NOMO-1 treated with dmso at 0.1 percent for 144 hours (cell line): ENCODE data around the gene TGOLN2.
A peak's percentile ranks its signal among the peaks of the same experiment; 100 is the strongest.
"Not testable (repeated sequence)": the region's sequence is repeated elsewhere in the genome, so short reads cannot be mapped to it uniquely, and the experiment has no call there.

ENCODE experiments used
- DNase-seq: peaks from one replicate; lab custom pipeline; 2025; ENCODE audit not compliant: unreplicated experiment; lab: John Stamatoyannopoulos, UW

The TGOLN2 gene

GRCh38 chr2:85327822-85328617 is at the start of gene TGOLN2:
Gene TGOLN2, minus strand, starts transcription at chr2:85327989. Its CDS starts 27 bp downstream, at chr2:85327962.
- peak; percentile 94 for DNase-seq

DNA sequence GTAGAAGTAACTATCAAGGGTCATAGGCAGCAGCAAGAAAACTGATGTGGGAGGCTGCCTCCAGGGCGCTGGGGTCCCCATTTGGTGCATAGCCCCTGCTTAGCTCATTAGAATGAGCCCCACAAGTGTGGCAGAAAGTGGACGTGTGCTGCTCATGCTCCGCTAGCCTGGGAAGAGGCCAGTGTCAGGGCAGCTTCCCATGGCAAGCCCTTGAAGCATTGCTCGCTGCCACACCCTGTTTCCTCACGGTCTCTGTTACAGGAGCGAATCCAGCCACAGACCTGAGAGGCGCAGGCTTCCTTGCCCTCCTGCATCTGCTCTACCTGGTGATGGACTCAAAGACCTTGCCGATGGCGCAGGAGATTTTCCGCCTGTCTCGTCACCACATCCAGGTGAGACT is 49.3 kb upstream of the TGOLN2 start:
- no peak for DNase-seq

GRCh38 chr2:85376291-85377065 is 48.7 kb upstream of the TGOLN2 start:
- DNase-seq: no peak

GRCh38 chr2:85371045-85371444 is 43.3 kb upstream of the TGOLN2 start:
- no peak for DNase-seq

DNA sequence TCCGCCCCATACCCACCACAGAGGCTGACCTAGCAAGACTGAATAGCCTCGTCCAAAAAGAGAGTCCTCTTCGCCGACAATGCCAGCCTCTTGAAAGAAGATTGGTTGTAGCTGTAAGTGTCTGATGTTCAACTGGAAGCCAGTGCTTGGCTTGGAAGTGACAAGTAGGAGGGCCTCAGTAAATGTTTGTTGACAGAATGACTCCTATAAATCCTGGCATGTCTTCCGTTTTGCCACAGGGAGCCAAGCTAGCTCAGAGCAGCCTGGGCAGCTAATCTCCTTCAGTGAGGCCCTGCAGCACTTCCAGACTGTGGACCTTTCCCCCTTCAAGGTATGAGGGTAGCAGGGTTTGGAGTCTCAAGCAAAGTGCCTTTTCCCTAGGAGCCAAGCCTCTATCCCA is 41.7 kb upstream of the TGOLN2 start:
- DNase-seq: no peak

DNA sequence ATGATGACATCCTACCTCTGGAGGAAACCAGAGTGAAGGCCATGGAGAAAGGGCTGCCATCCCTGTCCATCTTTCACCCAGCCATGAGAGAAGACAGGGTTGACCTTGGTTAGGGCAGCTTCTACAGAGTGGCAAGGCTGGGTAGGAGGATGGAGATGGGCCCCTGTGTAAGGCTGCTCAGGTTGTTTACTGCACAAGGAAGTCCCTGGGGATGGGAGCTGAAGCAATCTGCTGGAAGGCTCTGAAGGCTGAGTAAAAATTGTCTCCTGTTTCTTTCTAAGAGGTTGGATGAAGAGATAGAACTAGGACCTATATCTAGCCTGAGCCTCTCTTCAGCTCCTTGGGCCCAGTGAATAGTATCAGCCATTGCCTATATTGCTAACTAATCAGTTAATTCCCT is 41.1 kb upstream of the TGOLN2 start:
- no peak for DNase-seq

DNA sequence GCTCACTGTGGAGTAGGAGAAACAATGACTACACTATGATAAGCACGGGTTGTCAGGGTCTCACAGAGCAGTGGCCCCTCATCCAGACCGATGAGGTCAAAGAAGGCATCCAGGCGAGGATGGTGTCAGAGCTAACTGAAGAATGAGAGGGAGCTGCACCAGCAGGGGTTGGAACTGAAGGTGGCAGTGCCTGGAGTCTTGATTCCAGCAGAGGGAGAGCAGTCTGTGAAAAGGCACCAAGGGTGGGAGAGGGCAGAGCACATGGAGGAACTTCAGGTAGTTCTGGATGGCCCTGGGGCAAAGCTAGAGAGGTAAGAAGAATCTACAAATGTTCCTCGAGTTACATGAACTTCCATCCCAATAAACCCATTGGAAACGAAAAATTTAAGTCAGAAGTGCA is 39.4 kb upstream of the TGOLN2 start:
- no peak for DNase-seq

DNA sequence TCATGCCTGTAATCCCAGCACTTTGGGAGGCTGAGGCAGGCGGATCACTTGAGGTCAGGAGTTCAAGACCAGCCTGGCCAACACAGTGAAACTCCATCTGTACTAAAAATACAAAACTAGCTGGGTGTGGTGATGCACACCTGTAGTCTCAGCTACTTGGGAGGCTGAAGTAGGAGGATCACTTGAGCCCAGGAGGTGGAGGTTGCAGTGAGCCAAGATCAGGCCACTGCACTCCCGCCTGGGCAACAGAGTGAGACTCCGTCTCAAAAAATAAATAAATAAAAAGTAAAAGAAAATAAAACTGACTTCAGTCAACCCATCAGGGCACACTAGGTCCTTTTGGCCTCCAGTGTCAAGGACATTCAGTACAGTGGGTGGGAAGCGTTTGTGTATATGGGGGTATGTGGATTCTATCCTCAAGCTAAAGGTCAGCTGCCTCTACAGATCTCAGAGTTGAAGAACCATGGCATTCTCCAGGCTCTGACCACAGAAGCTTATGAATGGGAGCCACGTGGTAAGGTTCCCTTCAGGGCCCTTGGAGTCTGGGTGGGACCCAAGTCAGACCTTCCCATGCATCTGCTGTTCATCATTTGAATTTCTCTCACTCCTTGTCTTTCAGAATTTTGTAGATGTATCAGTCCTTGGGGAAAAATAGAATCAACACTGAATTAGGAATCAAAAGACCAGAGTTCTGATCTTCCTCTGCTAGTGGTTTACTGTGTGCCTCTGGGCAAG is 35.0 kb upstream of the TGOLN2 start:
- DNase-seq: not testable (repeated sequence)

- DNase-seq: no peak
Measured at GRCh38 chr2:85357736-85358135, 29.9 kb upstream of the TGOLN2 start.

DNA sequence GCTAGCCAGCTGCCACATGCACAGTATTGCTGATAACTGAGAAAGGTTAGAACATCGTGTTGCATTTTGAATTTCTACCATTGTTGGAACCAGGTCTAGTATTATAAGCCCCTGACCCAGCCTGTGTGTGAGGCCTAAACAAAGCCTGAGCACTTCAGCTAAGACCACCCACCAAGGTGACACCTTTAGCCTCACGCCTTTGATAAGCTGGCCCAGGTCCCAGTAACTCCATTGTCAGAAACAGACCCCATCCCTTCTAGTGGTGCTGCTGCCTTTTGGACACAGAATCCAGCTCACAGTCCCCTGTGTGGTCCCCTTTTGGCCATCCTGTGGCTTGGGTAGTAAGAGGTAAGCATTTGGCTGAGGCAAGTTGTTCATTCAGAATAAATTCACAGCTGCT is 28.4 kb upstream of the TGOLN2 start:
- DNase-seq: no peak

GRCh38 chr2:85355521-85355920 is 27.7 kb upstream of the TGOLN2 start:
- no peak for DNase-seq

DNA sequence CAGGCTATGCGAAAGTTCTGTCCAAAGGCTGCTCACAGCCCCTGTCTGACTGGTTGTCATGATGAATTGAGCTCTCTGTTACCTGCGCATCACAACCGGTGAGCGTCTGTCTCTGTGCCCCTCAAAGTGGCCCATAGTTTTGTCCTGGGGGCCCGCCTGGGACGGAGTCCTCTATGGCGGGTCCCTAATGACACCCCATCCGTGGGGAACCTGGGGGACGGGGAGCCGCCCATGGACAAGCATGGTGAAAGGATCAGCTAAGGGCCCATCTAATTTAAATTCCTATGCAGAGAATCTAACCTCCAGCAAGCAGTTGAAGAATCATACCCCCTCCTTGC is 27.3 kb upstream of the TGOLN2 start:
- no peak for DNase-seq

DNA sequence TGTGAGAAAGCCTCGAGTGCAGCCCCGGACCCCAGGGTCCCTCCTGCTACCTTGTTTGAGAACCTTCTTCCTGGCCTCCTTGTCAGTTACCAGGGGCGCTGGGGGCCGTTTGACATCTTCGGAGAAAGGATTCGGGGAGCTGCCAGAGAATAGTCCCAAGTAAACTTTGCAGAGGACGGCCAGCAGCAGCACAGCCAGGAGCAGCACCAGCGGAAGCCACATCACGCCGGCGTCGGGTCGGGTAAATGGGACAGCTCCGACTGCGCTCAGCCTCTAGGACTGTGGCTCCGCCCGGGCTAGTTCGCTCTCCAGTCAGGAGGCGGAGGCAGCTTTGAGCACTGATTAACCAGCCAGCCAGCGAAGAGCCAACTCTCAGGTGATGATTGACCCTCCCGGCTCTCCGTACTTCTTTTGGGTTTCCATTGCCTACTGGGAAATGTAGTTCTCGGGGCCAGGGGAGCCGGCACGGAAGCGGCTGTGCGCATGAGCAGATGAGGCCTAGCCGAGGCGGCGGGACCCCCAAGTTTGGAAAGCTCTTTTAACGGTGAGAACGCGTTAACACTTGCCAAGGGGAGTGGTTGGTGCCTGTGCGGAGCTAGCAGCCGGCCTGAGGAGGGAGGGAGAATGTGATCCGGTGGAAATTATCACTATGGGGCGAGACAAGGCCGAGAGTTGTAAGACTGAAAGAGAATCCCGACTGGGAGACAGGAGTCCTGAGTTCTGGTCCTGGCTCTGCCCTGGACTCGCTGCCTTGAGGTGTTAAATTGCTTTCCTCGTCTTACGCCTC is 26.7 kb upstream of the TGOLN2 start, which contains the start of the genes ELMOD3 and RETSAT:
Gene ELMOD3 (plus strand): TSS at position 484 of the 787 bp plus-strand sequence. CDS start 2,430 bp downstream, outside the sequence.
Gene RETSAT (minus strand): TSS at position 243 of the 787 bp plus-strand sequence. CDS start 21 bp downstream, at position 222.
- DNase-seq: peak; percentile 98

- no peak for DNase-seq
Measured at GRCh38 chr2:85353876-85354285, 26.1 kb upstream of the TGOLN2 start.

GRCh38 chr2:85347599-85347998 is 19.8 kb upstream of the TGOLN2 start:
- DNase-seq: no peak

DNA sequence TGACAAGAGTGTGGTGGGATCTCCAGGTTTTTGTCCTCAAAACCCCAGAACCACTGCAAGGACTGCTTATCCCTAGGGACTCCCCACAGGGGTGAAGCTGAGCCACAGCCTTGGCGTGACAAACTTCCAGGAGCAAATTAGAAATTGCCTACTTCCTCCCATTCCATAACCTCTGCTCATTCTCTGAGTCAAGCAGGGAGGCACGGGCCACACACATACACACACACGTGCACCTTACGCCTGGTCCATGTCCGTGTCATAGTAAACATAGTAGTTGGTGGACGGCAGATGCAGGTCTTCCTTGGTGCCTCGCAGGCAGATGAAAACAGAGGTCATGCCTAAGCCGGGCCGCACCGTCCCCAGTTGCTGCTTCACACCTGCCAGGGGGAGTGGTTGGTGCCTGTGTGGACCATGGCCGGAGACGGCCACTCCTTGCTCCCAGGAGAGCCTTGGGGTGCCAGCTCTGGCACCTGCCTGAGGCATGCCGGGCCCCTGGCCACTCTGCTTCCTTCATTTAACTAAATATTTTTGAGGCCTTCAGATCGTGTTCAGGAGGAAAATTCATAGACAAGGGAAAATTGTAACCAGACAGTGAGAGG is 16.7 kb upstream of the TGOLN2 start:
- DNase-seq: no peak

GRCh38 chr2:85343207-85343895 is 15.6 kb upstream of the TGOLN2 start:
- not testable (repeated sequence) for DNase-seq

DNA sequence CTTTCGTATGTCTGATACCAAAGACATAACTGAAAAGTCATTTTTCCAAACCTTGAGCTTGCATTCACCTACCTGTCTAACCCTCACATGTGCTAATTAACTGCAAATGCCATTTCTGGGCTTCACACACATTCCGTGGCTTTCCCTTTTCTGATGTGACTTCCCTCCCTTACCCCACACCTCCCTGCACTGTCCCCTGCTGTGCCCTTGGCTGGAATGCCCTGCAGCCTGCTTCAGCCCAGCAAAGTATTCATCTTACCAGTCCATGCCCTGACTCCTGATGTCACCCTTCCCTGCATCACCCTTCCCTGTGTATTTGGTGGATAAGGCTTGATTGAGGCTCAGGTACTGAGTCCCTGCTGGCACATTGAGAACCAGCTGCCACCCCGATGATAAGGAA is 14.4 kb upstream of the TGOLN2 start:
- no peak for DNase-seq

- DNase-seq: no peak
Measured at GRCh38 chr2:85341269-85342029, 13.7 kb upstream of the TGOLN2 start.
